ENCODE measurements around the gene MAML2. TPM values are rescaled to one million over a fixed set of nuclear protein-coding genes. Genes with fewer than 3 reads are reported as not detected.

MAML2 gene
- total and polyA plus RNA-seq, 2 donors = 7.9 to 9.8 TPM

DNA sequence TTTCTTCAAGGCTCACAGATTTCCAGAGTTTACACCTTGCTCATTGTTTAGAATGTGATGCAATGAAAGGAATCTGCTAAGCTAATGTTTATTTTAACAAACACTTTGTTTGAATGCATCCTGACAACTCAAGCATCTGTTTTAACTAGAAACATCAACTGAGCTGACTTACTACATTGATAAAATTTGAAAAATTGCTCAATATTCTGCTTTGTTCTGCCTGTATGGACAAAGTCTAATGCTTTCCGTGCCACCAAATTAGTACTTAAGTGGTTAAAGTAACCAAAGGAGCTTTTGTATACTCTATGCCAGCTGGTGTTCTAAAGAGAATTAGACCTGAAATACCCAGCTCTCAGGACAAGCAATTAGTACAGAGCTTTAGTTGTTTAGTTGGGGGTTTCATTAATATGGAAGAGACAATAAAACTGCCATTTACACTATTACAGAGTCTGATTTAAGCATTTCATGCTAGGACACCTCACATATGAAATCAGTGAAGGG lies 105.2 kb downstream of the MAML2 start:
- 90% methylated on average over 1 of the region's 1 CpG for WGBS
- H3K9me3 ChIP-seq (ENCODE audit: control insufficient read depth in 2 of 2, insufficient read depth in 1 of 2, low read length in 1 of 2) = no peaks in the 10 kb centered on the region
- H3K36me3 ChIP-seq (ENCODE audit: control insufficient read depth in 2 of 2, insufficient read depth in 2 of 2, low read length in 1 of 2) = no peaks in the 10 kb centered on the region
- H3K4me3 ChIP-seq (ENCODE audit: low read length in 2 of 2) = no peak overlapping the region
- H3K27ac ChIP-seq (ENCODE audit: low read depth in 1 of 2, low read length in 1 of 2) = no peak overlapping the region
- peaks cover 16 to 23% of the 10 kb centered on the region in 2 donors for H3K4me1 ChIP-seq (ENCODE audit: control insufficient read depth in 2 of 2, insufficient read depth in 2 of 2, low read length in 2 of 2)
- no peaks in the 10 kb centered on the region for H3K27me3 ChIP-seq (ENCODE audit: control insufficient read depth in 2 of 2, insufficient read depth in 1 of 2, low read length in 1 of 2)
- DNase-seq (ENCODE audit: low read depth in 6 of 9, low spot score in 9 of 9) = no peak

DNA sequence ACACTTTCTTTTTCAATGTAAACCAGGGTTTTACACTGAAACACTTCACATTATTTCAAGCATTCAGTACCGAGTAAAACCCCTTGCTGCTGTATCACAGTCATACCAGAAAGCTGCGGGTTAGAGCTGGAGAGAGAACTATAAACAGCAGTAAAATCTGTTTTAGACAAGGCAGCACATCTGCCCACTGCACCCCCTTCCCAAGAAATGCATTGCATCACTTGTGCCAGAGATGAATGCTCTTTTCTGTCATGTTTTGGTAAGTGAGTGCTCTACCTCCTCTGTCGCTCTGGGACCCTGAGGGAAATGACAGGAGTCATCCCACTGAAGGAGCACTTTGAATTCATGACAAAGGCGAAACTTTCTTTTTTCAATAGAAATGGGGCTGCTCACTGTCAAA lies 107.2 kb downstream of the MAML2 start:
- peaks cover 6 to 7% of the 10 kb centered on the region in 2 donors for H3K4me1 ChIP-seq (ENCODE audit: control insufficient read depth in 2 of 2, insufficient read depth in 2 of 2, low read length in 2 of 2)
- 96% methylated on average over 4 of the region's 4 CpGs for WGBS

DNA sequence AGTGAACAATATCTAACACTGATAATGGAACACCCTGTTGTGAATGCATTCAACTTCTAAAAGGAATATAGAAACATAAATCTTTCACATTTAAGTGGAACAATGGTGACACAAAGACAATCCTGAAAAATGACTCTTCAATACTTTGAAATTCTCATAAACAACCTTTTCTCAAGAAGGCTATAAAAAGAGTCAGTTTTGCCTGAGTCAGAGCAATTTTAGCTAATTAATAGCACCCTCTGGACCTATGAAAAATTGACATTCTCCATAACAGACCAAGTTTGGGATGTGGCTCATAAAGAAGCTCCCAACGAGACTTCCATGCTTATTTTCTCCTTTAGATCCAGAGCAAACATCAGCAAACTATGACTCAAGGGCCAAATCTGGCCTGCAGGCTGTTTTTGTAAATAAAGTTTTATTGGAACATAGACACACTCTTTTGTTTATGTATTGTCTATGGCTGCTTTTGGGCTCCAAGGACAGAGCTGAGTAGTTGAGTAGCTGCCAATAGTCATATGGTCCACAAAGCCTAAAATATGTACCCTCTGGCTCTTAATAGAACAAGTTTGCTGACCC lies 108.0 kb downstream of the MAML2 start:
- DNase-seq (ENCODE audit: low read depth in 6 of 9, low spot score in 9 of 9) = no peak
- WGBS = 100% methylated on average over 1 of the region's 1 CpG
- Histone ChIP-seq H3K27ac (ENCODE audit: low read depth in 1 of 2, low read length in 1 of 2) (no peak overlapping the region), H3K4me3 (ENCODE audit: low read length in 2 of 2) (no peak overlapping the region), H3K36me3 (ENCODE audit: control insufficient read depth in 2 of 2, insufficient read depth in 2 of 2, low read length in 1 of 2) (no peaks in the 10 kb centered on the region), H3K27me3 (ENCODE audit: control insufficient read depth in 2 of 2, insufficient read depth in 1 of 2, low read length in 1 of 2) (no peaks in the 10 kb centered on the region), H3K4me1 (ENCODE audit: control insufficient read depth in 2 of 2, insufficient read depth in 2 of 2, low read length in 2 of 2) (peaks cover 6 to 7% of the 10 kb centered on the region in 2 donors), H3K9me3 (ENCODE audit: control insufficient read depth in 2 of 2, insufficient read depth in 1 of 2, low read length in 1 of 2) (no peaks in the 10 kb centered on the region)

More for the DNA sequence above, 107.2 kb downstream of the MAML2 start:
- no peaks in the 10 kb centered on the region for H3K36me3 ChIP-seq (ENCODE audit: control insufficient read depth in 2 of 2, insufficient read depth in 2 of 2, low read length in 1 of 2)
- no peak overlapping the region for H3K4me3 ChIP-seq (ENCODE audit: low read length in 2 of 2)
- no peaks in the 10 kb centered on the region for H3K9me3 ChIP-seq (ENCODE audit: control insufficient read depth in 2 of 2, insufficient read depth in 1 of 2, low read length in 1 of 2)
- no peak overlapping the region for H3K27ac ChIP-seq (ENCODE audit: low read depth in 1 of 2, low read length in 1 of 2)
- no peaks in the 10 kb centered on the region for H3K27me3 ChIP-seq (ENCODE audit: control insufficient read depth in 2 of 2, insufficient read depth in 1 of 2, low read length in 1 of 2)
- DNase-seq (ENCODE audit: low read depth in 6 of 9, low spot score in 9 of 9) = no peak

DNA sequence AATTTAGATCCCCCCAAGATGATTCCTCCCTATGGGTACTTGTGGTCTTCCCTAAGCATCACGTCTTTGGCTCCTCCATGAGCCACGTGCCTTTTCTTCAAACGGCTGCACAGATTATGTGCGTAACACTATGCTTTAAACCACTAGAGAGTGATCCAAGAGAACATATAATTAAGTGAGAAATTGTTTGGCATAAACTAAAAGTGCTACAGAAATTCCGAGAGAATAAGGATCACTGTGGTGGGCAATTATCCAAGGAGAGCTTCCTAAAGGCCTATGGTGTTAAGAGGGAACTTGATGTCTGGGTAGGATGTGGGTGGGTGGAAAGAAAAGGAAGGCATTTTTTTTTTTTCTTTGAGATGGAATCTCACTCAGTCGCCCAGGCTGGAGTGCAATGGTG lies 110.9 kb downstream of the MAML2 start:
- H3K36me3 ChIP-seq (ENCODE audit: control insufficient read depth in 2 of 2, insufficient read depth in 2 of 2, low read length in 1 of 2) = no peaks in the 10 kb centered on the region
- WGBS = 89% methylated on average over 6 of the region's 6 CpGs
- H3K27ac ChIP-seq (ENCODE audit: low read depth in 1 of 2, low read length in 1 of 2) = no peak overlapping the region
- H3K27me3 ChIP-seq (ENCODE audit: control insufficient read depth in 2 of 2, insufficient read depth in 1 of 2, low read length in 1 of 2) = no peaks in the 10 kb centered on the region
- peaks cover 7 to 10% of the 10 kb centered on the region in 2 donors for H3K4me1 ChIP-seq (ENCODE audit: control insufficient read depth in 2 of 2, insufficient read depth in 2 of 2, low read length in 2 of 2)
- no peak for DNase-seq (ENCODE audit: low read depth in 6 of 9, low spot score in 9 of 9)
- no peaks in the 10 kb centered on the region for H3K9me3 ChIP-seq (ENCODE audit: control insufficient read depth in 2 of 2, insufficient read depth in 1 of 2, low read length in 1 of 2)
- H3K4me3 ChIP-seq (ENCODE audit: low read length in 2 of 2) = no peak overlapping the region

DNA sequence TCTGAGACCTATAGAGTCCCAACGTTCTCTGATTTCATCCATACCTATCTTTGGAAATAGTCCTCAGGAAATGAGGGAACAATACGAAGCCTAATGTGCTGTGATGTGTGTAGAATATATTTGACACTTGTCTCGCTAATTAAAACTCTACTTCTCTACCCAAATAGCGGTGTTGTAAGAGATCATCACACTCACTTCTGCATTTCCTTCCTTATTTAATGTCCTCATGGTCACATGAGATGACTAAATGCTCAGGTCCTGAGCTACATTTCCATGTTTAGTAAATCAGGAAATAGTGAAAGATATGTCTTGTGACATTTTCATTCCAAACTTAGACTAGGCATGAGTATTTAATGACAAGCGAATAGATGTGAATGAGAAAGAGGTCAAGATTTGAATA lies 112.3 kb downstream of the MAML2 start:
- Histone ChIP-seq H3K27me3 (ENCODE audit: control insufficient read depth in 2 of 2, insufficient read depth in 1 of 2, low read length in 1 of 2) (no peaks in the 10 kb centered on the region), H3K4me3 (ENCODE audit: low read length in 2 of 2) (no peak overlapping the region), H3K4me1 (ENCODE audit: control insufficient read depth in 2 of 2, insufficient read depth in 2 of 2, low read length in 2 of 2) (peaks cover 7 to 10% of the 10 kb centered on the region in 2 donors), H3K9me3 (ENCODE audit: control insufficient read depth in 2 of 2, insufficient read depth in 1 of 2, low read length in 1 of 2) (no peaks in the 10 kb centered on the region), H3K36me3 (ENCODE audit: control insufficient read depth in 2 of 2, insufficient read depth in 2 of 2, low read length in 1 of 2) (no peaks in the 10 kb centered on the region), H3K27ac (ENCODE audit: low read depth in 1 of 2, low read length in 1 of 2) (no peak overlapping the region)
- no peak for DNase-seq (ENCODE audit: low read depth in 6 of 9, low spot score in 9 of 9)
- 85% methylated on average over 5 of the region's 5 CpGs for WGBS

DNA sequence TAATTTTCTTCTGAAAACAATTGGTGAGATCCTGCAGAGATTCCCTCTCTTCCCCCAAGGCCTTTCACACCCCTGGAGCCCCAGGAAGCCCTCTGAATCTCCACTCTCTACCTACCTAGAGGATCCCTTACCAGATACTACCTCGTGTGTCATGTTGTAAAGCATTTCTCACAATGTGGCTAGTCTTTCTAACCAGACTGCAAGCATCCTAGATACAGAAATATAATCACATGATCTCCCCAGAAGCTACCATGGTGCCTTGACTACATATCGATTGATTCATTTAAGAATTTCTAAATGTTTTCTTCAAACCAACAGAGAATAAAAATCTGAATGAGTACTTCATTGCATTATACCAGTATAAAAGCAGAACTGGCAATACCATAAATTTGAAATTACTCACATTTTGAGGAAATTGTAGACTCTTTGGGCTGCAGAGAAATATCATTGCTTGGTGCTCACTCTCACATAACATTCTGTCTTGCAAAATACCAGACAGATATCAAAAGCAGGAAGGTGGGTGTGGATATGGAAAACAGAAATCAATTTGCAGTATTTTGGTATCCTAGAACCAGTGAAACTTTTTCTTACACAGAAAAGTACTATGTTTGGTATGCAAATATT lies 113.5 kb downstream of the MAML2 start:
- Histone ChIP-seq H3K9me3 (ENCODE audit: control insufficient read depth in 2 of 2, insufficient read depth in 1 of 2, low read length in 1 of 2) (no peaks in the 10 kb centered on the region), H3K4me1 (ENCODE audit: control insufficient read depth in 2 of 2, insufficient read depth in 2 of 2, low read length in 2 of 2) (peaks cover 10 to 12% of the 10 kb centered on the region in 2 donors), H3K27me3 (ENCODE audit: control insufficient read depth in 2 of 2, insufficient read depth in 1 of 2, low read length in 1 of 2) (no peaks in the 10 kb centered on the region), H3K4me3 (ENCODE audit: low read length in 2 of 2) (no peak overlapping the region), H3K36me3 (ENCODE audit: control insufficient read depth in 2 of 2, insufficient read depth in 2 of 2, low read length in 1 of 2) (no peaks in the 10 kb centered on the region), H3K27ac (ENCODE audit: low read depth in 1 of 2, low read length in 1 of 2) (peak overlapping the region; percentile 44 to 52)
- no peak for DNase-seq (ENCODE audit: low read depth in 6 of 9, low spot score in 9 of 9)
- WGBS = 91% methylated on average over 2 of the region's 2 CpGs

DNA sequence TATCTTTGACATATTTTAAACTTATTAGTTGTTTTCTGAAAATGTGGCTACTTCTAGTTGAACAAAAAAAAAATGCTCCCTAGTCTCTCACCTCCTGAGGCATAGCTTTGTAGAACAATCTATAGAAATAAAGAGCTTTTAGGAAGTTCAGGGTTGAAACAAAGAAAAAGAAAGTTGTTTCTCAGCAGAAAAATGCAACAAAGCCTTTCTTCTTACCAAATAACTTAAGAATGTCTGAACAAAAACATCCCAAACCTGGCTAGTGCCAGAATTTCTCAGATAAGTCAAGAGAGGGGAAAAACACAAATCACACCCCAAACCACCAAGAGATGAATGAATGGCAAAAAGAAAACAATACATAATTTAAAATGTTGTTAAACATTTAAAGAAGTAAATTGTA lies 114.1 kb downstream of the MAML2 start:
- H3K9me3 ChIP-seq (ENCODE audit: control insufficient read depth in 2 of 2, insufficient read depth in 1 of 2, low read length in 1 of 2) = no peaks in the 10 kb centered on the region
- no peaks in the 10 kb centered on the region for H3K27me3 ChIP-seq (ENCODE audit: control insufficient read depth in 2 of 2, insufficient read depth in 1 of 2, low read length in 1 of 2)
- H3K36me3 ChIP-seq (ENCODE audit: control insufficient read depth in 2 of 2, insufficient read depth in 2 of 2, low read length in 1 of 2) = no peaks in the 10 kb centered on the region
- peaks cover 10 to 12% of the 10 kb centered on the region in 2 donors for H3K4me1 ChIP-seq (ENCODE audit: control insufficient read depth in 2 of 2, insufficient read depth in 2 of 2, low read length in 2 of 2)
- H3K27ac ChIP-seq (ENCODE audit: low read depth in 1 of 2, low read length in 1 of 2) = peak overlapping the region; percentile 15 to 44
- DNase-seq (ENCODE audit: low read depth in 6 of 9, low spot score in 9 of 9) = no peak
- H3K4me3 ChIP-seq (ENCODE audit: low read length in 2 of 2) = no peak overlapping the region

DNA sequence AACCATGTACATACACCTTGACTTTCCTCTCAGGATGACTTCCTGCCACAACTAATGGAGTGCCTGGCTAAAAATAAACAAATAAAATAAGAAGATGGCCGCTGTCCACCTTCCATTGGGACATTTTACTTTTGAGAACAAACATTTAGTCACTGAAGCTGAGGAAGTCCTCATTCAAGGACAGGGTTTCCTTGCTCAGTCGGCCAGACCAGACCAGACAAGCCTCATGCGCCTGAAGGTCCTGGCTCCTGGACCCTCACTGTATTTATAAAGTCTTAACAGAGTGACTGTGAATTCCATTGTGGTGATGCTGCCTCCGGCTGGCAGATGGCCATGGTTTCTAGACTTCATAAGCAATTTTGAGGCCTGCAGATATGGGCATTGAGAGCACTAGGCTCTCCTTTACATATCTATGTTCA lies 114.5 kb downstream of the MAML2 start:
- no peak for DNase-seq (ENCODE audit: low read depth in 6 of 9, low spot score in 9 of 9)
- peak overlapping the region in 1 of 2 donors; percentile 44 for H3K27ac ChIP-seq (ENCODE audit: low read depth in 1 of 2, low read length in 1 of 2)
- peaks cover 6 to 8% of the 10 kb centered on the region in 2 donors for H3K4me1 ChIP-seq (ENCODE audit: control insufficient read depth in 2 of 2, insufficient read depth in 2 of 2, low read length in 2 of 2)

DNA sequence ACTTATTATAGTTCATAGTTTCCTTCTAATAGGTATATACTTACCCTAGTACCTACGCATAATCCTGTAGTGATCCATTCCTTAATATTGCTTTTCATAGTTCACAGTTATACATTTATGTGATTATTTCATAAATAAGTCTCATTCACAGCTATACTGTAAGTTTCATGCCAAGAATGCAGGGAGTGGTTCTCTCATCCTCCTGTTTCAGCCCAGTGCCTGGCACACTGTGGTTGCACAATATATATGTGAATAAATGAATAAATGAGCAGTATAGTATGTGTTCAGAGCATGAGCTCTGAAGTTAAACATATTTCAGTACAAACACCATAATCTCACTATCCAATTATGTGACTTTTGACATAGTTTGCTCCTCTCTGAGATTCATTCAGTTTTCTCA lies 115.8 kb downstream of the MAML2 start:
- no peaks in the 10 kb centered on the region for H3K36me3 ChIP-seq (ENCODE audit: control insufficient read depth in 2 of 2, insufficient read depth in 2 of 2, low read length in 1 of 2)
- no peaks in the 10 kb centered on the region for H3K27me3 ChIP-seq (ENCODE audit: control insufficient read depth in 2 of 2, insufficient read depth in 1 of 2, low read length in 1 of 2)
- peaks cover 4 to 7% of the 10 kb centered on the region in 2 donors for H3K4me1 ChIP-seq (ENCODE audit: control insufficient read depth in 2 of 2, insufficient read depth in 2 of 2, low read length in 2 of 2)
- no peaks in the 10 kb centered on the region for H3K9me3 ChIP-seq (ENCODE audit: control insufficient read depth in 2 of 2, insufficient read depth in 1 of 2, low read length in 1 of 2)
- WGBS = 97% methylated on average over 1 of the region's 1 CpG
- DNase-seq (ENCODE audit: low read depth in 6 of 9, low spot score in 9 of 9) = no peak
- no peak overlapping the region for H3K4me3 ChIP-seq (ENCODE audit: low read length in 2 of 2)
- no peak overlapping the region for H3K27ac ChIP-seq (ENCODE audit: low read depth in 1 of 2, low read length in 1 of 2)

More for the DNA sequence above, 114.5 kb downstream of the MAML2 start:
- Histone ChIP-seq H3K9me3 (ENCODE audit: control insufficient read depth in 2 of 2, insufficient read depth in 1 of 2, low read length in 1 of 2) (no peaks in the 10 kb centered on the region), H3K27me3 (ENCODE audit: control insufficient read depth in 2 of 2, insufficient read depth in 1 of 2, low read length in 1 of 2) (no peaks in the 10 kb centered on the region), H3K36me3 (ENCODE audit: control insufficient read depth in 2 of 2, insufficient read depth in 2 of 2, low read length in 1 of 2) (no peaks in the 10 kb centered on the region), H3K4me3 (ENCODE audit: low read length in 2 of 2) (no peak overlapping the region)
- WGBS = 91% methylated on average over 4 of the region's 4 CpGs

All from thymus (tissue), 11 donors.